ENCODE results near the gene MINDY3.

The MINDY3 gene

GRCh38 chr10:15808204-15808797, 52.0 kb downstream of the MINDY3 start:
- H3K4me3 ChIP-seq (ENCODE audit: low read depth, low read length), result no peak overlapping the region

- no peak overlapping the region for H3K4me3 ChIP-seq (ENCODE audit: low read depth, low read length)
Measured at GRCh38 chr10:15805395-15806058, 54.8 kb downstream of the MINDY3 start.

- H3K4me3 ChIP-seq (ENCODE audit: low read depth, low read length), result no peak overlapping the region
Measured at GRCh38 chr10:15804109-15804508, 56.2 kb downstream of the MINDY3 start.

DNA sequence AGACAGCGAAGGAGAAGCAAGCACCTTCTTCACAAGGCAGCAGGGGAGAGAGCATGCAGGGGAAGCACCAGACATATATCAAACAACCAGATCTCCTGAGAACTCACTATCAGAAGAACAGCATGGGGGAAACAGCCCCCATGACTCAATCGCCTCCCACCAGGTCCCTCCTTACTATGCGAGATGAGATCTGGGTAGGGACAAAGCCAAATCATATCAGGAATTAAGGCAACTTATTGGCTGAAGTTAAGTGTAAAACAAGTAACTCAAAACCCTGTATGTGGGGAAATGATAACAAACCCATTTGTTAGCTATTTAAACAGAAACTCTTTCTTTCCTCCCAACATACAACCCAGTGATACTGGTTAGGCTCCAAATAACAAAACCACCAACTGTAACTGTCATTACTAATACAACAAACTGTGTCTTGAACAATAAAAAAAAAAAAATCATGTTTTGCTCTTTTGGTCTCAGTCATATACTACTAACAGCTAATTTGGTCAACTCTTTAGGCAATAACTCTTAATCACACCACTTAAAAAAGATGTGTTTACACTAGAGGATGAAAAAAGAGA, 57.8 kb downstream of the MINDY3 start:
- no peak overlapping the region for H3K4me3 ChIP-seq (ENCODE audit: low read depth, low read length)

- no peak overlapping the region for H3K4me3 ChIP-seq (ENCODE audit: low read depth, low read length)
Measured at GRCh38 chr10:15801641-15802040, 58.7 kb downstream of the MINDY3 start.

DNA sequence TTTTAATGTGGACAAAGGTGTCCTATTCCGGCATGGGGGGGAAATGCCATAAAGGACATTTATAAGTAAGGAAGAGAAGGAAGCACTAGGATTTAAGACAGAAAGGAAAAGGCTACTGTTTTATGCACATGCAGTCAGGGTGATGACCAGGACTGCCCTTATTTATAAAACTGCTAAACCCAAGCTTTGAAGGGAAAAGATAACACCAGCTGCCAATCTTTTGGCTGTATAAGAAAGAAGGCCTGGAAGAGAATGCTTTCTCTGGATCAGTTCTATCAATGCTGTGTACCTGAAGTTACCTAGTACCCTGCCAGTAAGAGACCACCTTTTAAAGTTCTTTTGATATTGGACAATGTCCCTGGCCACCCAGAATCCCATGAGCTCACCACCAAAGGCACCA, 59.2 kb downstream of the MINDY3 start:
- no peak overlapping the region for H3K4me3 ChIP-seq (ENCODE audit: low read depth, low read length)

- H3K4me3 ChIP-seq (ENCODE audit: low read depth, low read length), result no peak overlapping the region
Measured at GRCh38 chr10:15797346-15797745, 63.0 kb downstream of the MINDY3 start.

GRCh38 chr10:15796762-15797161, 63.5 kb downstream of the MINDY3 start:
- no peak overlapping the region for H3K4me3 ChIP-seq (ENCODE audit: low read depth, low read length)

DNA sequence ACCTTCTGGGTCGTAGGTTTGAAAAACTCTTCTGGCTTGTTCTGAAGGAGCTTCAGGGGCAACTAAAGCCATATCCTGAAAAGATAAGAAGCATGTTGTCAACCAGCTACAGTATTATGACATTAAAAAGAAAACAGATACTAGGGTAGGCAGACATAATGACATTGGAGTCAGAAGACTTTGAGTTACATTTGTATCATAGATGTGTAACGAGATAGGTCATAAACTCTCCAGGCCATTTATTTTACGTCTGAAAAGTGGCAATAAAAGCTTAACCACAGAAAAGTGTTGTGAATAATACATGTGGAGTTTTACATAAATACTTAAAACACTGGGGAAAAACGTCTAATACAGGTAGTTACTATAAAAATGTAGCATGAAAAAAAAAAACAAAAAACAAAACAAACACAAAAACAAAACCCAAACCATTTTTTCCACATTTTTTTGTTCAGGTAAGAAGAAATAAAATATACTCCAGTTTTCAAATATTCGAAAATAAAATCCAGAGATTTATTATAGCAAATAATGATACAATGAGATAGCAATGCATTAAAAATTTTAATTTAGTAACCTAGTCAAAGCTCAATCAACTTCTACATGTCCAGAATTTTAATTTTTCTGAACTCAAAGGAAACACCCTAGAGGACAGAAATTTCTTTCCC, 64.1 kb downstream of the MINDY3 start:
- H3K4me3 ChIP-seq (ENCODE audit: low read depth, low read length), result no peak overlapping the region

GRCh38 chr10:15795036-15795792, 65.1 kb downstream of the MINDY3 start:
- no peak overlapping the region for H3K4me3 ChIP-seq (ENCODE audit: low read depth, low read length)

DNA sequence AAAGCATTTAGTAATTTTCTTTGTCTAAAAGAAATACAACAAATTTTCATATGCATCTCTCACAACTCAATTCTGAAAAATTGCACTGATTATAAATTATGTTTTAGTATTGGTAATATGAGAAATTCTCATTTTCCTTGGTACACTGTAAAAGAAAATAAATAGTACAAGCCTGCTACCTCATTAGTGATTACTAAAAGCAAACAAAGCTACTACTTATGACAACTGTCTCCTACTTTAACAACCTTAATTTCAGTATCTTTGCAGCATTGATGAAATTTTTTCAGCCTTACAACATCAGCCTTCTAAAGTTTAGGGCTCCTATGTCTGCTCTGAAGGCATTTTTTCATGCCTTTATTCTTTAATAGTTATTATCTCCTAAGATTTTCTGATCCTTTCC, 65.7 kb downstream of the MINDY3 start:
- no peak overlapping the region for H3K4me3 ChIP-seq (ENCODE audit: low read depth, low read length)

DNA sequence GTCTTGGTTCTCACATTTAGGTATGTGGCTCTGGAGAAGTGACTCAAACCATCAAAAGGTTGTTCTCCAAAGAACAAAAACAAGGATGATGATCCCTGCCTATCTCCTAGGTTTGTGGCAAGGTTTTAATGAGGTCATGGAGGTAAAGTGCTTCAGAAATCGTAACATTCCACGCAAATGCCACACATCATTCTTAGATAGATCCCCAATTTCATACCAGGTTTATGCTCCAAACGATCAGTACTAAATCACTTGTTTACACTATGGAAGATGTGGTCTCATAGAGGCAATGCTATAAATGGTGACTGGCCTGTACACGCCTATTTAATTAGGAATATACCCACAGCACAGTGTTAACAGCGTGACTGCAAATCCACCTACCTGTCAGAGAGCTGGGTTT, 66.6 kb downstream of the MINDY3 start:
- no peak overlapping the region for H3K4me3 ChIP-seq (ENCODE audit: low read depth, low read length)

DNA sequence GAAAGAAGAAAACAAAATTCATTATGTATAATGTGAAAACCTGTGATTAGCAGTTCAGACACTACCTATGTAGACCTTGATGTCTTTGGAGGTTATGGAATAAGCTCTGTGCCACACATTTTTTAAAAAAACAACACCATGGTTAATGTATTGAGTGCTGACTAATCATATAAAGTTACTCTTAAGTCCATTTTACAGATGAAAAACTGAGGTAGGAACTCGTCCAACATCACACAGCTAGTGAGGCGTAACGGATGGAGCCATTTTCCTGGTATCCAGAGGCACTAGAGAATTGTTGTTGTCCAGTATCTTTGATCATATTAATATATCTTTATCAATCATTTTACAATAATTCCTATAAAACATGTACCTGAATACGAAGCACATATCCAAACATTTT, 67.5 kb downstream of the MINDY3 start:
- no peak overlapping the region for H3K4me3 ChIP-seq (ENCODE audit: low read depth, low read length)

DNA sequence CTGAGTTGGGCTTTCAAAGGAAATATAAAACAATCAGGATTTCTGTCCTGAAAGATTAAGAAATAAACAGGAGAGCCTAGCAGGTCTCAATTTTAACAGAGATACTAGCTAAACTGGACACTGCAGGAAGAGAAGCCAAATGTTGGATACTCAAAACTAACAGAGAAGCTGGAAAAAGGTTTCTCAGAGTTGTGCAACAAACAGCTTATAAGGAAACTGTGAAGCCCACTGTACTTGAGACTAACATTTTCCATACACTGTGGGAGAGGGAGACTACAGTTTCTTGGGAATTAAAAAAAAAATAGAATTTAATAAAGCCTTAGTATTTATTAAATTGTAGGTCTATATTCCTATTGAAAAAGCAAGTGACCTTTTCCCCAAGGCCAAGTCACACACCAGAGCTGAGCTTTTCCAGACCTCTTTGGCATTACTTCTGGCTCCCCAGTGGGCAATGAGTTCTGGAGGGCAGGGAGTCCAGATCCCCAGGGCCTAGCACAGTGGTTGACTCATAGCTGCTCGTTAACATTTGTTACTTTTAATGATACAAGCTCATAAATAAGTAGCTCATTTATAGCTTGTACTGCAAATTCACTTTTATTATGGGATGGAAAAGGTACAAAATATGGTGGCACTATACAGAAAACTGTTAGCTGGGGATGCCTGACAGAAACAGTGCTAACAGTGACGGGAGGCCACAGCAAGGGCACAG, 68.3 kb downstream of the MINDY3 start:
- H3K4me3 ChIP-seq (ENCODE audit: low read depth, low read length), result no peak overlapping the region

DNA sequence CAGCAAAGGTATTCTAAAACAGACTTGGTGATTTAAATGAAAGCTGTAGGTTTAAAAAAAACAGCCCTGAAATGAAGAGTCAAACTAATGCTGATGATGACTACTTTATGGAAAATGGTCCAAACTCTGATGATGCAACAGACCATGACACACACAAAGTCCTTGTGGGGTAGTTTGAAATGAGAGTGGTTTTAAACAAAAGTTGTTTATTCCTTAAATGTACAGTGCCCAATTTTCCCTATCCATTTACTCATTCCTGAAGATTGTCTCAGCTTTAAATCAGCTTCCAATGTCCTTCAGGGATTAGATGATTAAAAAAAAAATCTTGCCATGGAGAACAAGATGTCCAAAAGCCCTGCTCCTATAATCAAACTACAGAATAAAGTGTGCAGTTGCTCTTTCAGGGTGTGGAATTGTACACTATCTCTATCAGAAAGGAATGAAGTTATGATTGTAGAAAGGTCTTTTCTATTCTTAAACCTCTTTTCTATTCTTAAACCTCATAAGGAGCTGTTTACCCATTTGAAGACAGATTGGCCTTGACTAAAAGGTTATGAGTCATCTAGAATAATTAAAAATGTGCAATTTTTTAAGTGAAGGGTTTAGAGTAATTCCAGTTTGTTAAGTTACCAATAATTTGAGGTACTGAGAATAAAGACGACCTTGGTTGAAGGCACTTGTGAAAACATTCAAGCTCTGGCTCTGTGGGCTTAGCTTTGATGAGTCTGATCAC, 70.3 kb downstream of the MINDY3 start:
- no peak overlapping the region for H3K4me3 ChIP-seq (ENCODE audit: low read depth, low read length)

- no peak overlapping the region for H3K4me3 ChIP-seq (ENCODE audit: low read depth, low read length)
Measured at GRCh38 chr10:15787426-15787825, 72.9 kb downstream of the MINDY3 start.

GRCh38 chr10:15784662-15785300, 75.5 kb downstream of the MINDY3 start:
- no peak overlapping the region for H3K4me3 ChIP-seq (ENCODE audit: low read depth, low read length)

DNA sequence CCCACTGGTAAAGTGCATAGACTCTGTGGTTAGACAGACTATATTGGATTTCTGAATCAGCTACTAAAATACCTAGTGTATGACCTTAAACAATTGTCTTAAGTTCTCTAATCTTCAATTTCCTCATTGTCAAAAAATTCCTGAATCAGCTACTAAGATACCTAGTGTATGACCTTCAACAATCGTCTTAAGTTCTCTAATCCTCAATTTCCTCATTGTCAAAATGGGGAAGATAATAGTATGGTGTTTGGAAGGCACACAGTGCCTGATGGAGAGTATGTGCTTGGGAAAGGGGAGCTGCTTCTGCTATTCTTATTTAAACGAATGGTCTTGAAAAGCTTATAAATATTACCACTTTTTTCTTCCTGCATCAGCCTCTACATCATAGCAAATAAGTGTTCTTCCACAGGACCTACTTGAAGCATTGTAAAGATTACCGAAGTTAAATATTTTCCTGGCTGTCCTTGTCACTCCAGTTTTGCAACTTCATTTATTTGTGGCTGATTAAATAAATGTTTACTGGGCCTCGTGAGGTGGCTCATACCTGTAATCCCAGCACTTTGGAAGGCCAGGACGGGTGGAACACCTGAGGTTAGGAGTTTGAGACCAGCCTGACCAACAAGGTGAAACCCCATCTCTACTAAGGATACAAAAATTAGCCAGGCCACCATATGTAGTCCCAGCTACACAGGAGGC, 76.2 kb downstream of the MINDY3 start:
- H3K4me3 ChIP-seq (ENCODE audit: low read depth, low read length), result no peak overlapping the region

GRCh38 chr10:15782851-15783250, 77.5 kb downstream of the MINDY3 start:
- no peak overlapping the region for H3K4me3 ChIP-seq (ENCODE audit: low read depth, low read length)

All from iPS-11a (cell line).